A673 (cell line): ENCODE data around the gene ADAMTSL3.

Source experiments
- EZH2 ChIP-seq: fragments of 200-600 bp; sonication (generic); IDR thresholded peaks from 2 replicates; pipeline ENCODE4 v1.6.1; 2017; ENCODE audit warnings: borderline replicate concordance, low read depth, mild to moderate bottlenecking, mixed read lengths, antibody characterized with exemption, low read length; ENCODE audit not compliant: poor library complexity, severe bottlenecking
- TF ChIP-seq, protein P1 (sequence below): fragments of 300-800, 200-600 bp; sonication (generic); conservative IDR thresholded peaks from 2 replicates; pipeline ENCODE4 v1.5.1; 2017; ENCODE audit warnings: low read depth, mild to moderate bottlenecking, antibody characterized with exemption, low read length, moderate library complexity, mixed read lengths

DNA sequence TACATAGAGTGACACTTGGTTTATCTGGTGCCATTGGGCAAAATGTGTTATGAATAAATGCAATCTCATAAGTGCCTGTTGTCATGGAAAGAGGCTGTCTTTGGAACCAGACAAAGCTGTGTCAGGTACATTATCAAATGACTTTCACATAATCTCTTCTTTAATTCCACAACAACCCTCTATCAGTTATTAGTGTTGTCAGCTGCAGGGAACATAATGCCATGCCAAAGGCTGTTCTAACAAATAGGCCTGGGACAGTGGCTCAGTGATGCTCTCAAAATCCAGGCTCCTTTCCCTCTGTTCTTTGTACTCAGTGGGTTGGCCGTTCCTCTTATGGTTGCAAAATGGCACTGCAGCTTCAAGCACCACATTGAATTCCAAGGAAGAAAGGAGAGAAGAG lies 91.8 kb downstream of the ADAMTSL3 start:
- no peak for TF ChIP-seq EZH2
- TF ChIP-seq, protein P1, sequence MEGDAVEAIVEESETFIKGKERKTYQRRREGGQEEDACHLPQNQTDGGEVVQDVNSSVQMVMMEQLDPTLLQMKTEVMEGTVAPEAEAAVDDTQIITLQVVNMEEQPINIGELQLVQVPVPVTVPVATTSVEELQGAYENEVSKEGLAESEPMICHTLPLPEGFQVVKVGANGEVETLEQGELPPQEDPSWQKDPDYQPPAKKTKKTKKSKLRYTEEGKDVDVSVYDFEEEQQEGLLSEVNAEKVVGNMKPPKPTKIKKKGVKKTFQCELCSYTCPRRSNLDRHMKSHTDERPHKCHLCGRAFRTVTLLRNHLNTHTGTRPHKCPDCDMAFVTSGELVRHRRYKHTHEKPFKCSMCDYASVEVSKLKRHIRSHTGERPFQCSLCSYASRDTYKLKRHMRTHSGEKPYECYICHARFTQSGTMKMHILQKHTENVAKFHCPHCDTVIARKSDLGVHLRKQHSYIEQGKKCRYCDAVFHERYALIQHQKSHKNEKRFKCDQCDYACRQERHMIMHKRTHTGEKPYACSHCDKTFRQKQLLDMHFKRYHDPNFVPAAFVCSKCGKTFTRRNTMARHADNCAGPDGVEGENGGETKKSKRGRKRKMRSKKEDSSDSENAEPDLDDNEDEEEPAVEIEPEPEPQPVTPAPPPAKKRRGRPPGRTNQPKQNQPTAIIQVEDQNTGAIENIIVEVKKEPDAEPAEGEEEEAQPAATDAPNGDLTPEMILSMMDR: no peak
